ENCODE measurements around the gene CD163L1.

The CD163L1 gene

GRCh38 chr12:7324176-7324575 lies 119.8 kb downstream of the CD163L1 start:
- DNase-seq (ENCODE audit: low read depth): no peak

- no peak for DNase-seq (ENCODE audit: low read depth)
These were observed 121.4 kb downstream of the CD163L1 start for GRCh38 chr12:7322599-7322998.

GRCh38 chr12:7321624-7322023 lies 122.3 kb downstream of the CD163L1 start:
- DNase-seq (ENCODE audit: low read depth): no peak

- DNase-seq (ENCODE audit: low read depth): no peak
These were observed 124.0 kb downstream of the CD163L1 start for GRCh38 chr12:7319930-7320329.

- no peak for DNase-seq (ENCODE audit: low read depth)
These were observed 133.9 kb downstream of the CD163L1 start for GRCh38 chr12:7310070-7310469.
